Measurements from ENCODE around the gene AGAP1. TPM values are rescaled to one million over a fixed set of nuclear protein-coding genes. Genes with fewer than 3 reads are reported as not detected.

Gene AGAP1
- total and polyA plus RNA-seq, 4 donors = 2.0 to 8.5 (median 5.4) TPM

DNA sequence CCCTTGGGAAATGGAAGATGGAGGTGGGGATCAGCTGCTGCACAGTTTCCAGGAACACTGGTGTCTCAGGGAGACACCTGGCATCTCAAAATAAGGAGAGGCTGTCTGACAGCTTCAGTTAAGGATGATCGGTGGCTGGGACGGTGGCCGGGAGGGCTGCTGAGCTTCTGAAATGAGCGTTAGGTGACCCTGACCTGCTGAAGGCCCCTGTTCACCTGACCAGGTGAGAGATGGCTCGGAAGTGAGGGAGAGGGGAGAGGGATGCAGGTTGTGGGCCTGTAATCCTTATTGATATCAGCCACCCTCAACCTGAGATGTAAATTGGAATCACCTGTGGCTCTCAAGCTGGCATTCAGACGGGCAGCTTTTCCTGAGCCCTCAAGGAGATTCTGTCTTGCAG, 99.0 kb downstream of the AGAP1 start:
- Histone ChIP-seq H3K4me1 (ENCODE audit: control insufficient read depth in 4 of 4, insufficient read depth in 4 of 4, low read length in 3 of 4) (no peaks in the 10 kb centered on the region), H3K9ac (ENCODE audit: low read depth in 1 of 2, low read length in 2 of 2) (no peak overlapping the region), H3K27me3 (ENCODE audit: control insufficient read depth in 4 of 4, insufficient read depth in 4 of 4, low read length in 3 of 4) (no peaks in the 10 kb centered on the region), H3K27ac (ENCODE audit: low read depth in 1 of 2, low read length in 2 of 2) (no peak overlapping the region), H3K4me3 (ENCODE audit: low read depth in 1 of 3, low read length in 3 of 3) (no peak overlapping the region), H3K9me3 (ENCODE audit: control insufficient read depth in 4 of 4, low read length in 3 of 4) (no peaks in the 10 kb centered on the region), H3K36me3 (ENCODE audit: control insufficient read depth in 4 of 4, insufficient read depth in 3 of 4, low read depth in 1 of 4, low read length in 3 of 4) (no peaks in the 10 kb centered on the region)
- WGBS = 90% methylated on average over 6 of the region's 6 CpGs
- TF ChIP-seq RAD21 (IDR thresholded peaks at IDR 0.05) = no peak
- TF ChIP-seq EGR1 (IDR thresholded peaks at IDR 0.05; ENCODE audit: low read depth in 2 of 2) = no peak
- TF ChIP-seq GABPA (IDR thresholded peaks at IDR 0.05 in 1 of 2, conservative IDR thresholded peaks at IDR 0.05 in 1 of 2) = no peak
- TF ChIP-seq RXRA (IDR thresholded peaks at IDR 0.05) = no peak
- DNase-seq (ENCODE audit: low spot score) = no peak

DNA sequence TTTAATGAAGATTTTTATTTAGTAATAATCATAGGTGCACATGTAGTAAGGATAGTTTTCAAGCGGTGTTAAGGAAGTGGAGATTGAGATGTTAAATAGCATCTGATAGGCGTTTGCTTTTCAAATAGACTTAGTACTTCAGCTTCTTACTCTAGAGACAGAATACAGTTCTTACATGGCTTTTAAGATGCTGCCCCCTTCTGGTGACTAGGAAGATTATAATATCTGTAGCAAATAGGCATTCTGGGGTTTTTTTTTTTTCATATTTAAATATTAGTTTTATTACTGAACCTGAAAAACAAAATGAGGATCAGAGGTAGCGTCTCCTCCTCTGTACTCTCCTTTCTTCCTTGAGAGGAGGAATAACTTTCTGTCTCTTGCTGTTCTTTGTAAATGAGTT, 100.2 kb downstream of the AGAP1 start:
- 8% methylated on average over 3 of the region's 3 CpGs for WGBS
- no peak overlapping the region for H3K4me3 ChIP-seq (ENCODE audit: low read depth in 1 of 3, low read length in 3 of 3)
- H3K27me3 ChIP-seq (ENCODE audit: control insufficient read depth in 4 of 4, insufficient read depth in 4 of 4, low read length in 3 of 4) = no peaks in the 10 kb centered on the region
- H3K9ac ChIP-seq (ENCODE audit: low read depth in 1 of 2, low read length in 2 of 2) = no peak overlapping the region
- no peaks in the 10 kb centered on the region for H3K36me3 ChIP-seq (ENCODE audit: control insufficient read depth in 4 of 4, insufficient read depth in 3 of 4, low read depth in 1 of 4, low read length in 3 of 4)
- TF ChIP-seq EGR1 (IDR thresholded peaks at IDR 0.05; ENCODE audit: low read depth in 2 of 2) (no peak), FOXA2 (IDR thresholded peaks at IDR 0.05) (no peak), RAD21 (IDR thresholded peaks at IDR 0.05) (peak; percentile 90), HNF4A (conservative IDR thresholded peaks at IDR 0.05) (peak in 1 of 2 donors; percentile 15)
- TF ChIP-seq, protein P1, sequence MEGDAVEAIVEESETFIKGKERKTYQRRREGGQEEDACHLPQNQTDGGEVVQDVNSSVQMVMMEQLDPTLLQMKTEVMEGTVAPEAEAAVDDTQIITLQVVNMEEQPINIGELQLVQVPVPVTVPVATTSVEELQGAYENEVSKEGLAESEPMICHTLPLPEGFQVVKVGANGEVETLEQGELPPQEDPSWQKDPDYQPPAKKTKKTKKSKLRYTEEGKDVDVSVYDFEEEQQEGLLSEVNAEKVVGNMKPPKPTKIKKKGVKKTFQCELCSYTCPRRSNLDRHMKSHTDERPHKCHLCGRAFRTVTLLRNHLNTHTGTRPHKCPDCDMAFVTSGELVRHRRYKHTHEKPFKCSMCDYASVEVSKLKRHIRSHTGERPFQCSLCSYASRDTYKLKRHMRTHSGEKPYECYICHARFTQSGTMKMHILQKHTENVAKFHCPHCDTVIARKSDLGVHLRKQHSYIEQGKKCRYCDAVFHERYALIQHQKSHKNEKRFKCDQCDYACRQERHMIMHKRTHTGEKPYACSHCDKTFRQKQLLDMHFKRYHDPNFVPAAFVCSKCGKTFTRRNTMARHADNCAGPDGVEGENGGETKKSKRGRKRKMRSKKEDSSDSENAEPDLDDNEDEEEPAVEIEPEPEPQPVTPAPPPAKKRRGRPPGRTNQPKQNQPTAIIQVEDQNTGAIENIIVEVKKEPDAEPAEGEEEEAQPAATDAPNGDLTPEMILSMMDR (IDR thresholded peaks at IDR 0.05; ENCODE audit: low read depth, low read length, missing input control) = peak; percentile 65
- no peak for DNase-seq (ENCODE audit: low spot score)
- no peaks in the 10 kb centered on the region for H3K9me3 ChIP-seq (ENCODE audit: control insufficient read depth in 4 of 4, low read length in 3 of 4)
- no peak overlapping the region for H3K27ac ChIP-seq (ENCODE audit: low read depth in 1 of 2, low read length in 2 of 2)
- H3K4me1 ChIP-seq (ENCODE audit: control insufficient read depth in 4 of 4, insufficient read depth in 4 of 4, low read length in 3 of 4) = no peaks in the 10 kb centered on the region

GRCh38 chr2:235594964-235595363, 101.1 kb downstream of the AGAP1 start:
- Histone ChIP-seq H3K27ac (ENCODE audit: low read depth in 1 of 2, low read length in 2 of 2) (no peak overlapping the region), H3K9me3 (ENCODE audit: control insufficient read depth in 4 of 4, low read length in 3 of 4) (no peaks in the 10 kb centered on the region), H3K4me3 (ENCODE audit: low read depth in 1 of 3, low read length in 3 of 3) (no peak overlapping the region), H3K27me3 (ENCODE audit: control insufficient read depth in 4 of 4, insufficient read depth in 4 of 4, low read length in 3 of 4) (no peaks in the 10 kb centered on the region), H3K9ac (ENCODE audit: low read depth in 1 of 2, low read length in 2 of 2) (no peak overlapping the region), H3K36me3 (ENCODE audit: control insufficient read depth in 4 of 4, insufficient read depth in 3 of 4, low read depth in 1 of 4, low read length in 3 of 4) (no peaks in the 10 kb centered on the region), H3K4me1 (ENCODE audit: control insufficient read depth in 4 of 4, insufficient read depth in 4 of 4, low read length in 3 of 4) (no peaks in the 10 kb centered on the region)
- WGBS = 86% methylated on average over 8 of the region's 8 CpGs
- no peak for DNase-seq (ENCODE audit: low spot score)
- TF ChIP-seq FOXA1 (IDR thresholded peaks at IDR 0.05) (no peak), JUND (IDR thresholded peaks at IDR 0.05) (no peak), YY1 (IDR thresholded peaks at IDR 0.05) (no peak), GABPA (IDR thresholded peaks at IDR 0.05 in 1 of 2, conservative IDR thresholded peaks at IDR 0.05 in 1 of 2) (no peak), TAF1 (conservative IDR thresholded peaks at IDR 0.05) (no peak), EGR1 (IDR thresholded peaks at IDR 0.05; ENCODE audit: low read depth in 2 of 2) (no peak), RXRA (IDR thresholded peaks at IDR 0.05) (no peak), MAX (IDR thresholded peaks at IDR 0.05) (no peak), ZBTB33 (IDR thresholded peaks at IDR 0.05) (no peak), FOXA2 (IDR thresholded peaks at IDR 0.05) (no peak), ATF3 (IDR thresholded peaks at IDR 0.05) (no peak), HNF4A (conservative IDR thresholded peaks at IDR 0.05) (no peak), NR2F2 (IDR thresholded peaks at IDR 0.05) (no peak), REST (IDR thresholded peaks at IDR 0.05) (no peak), HNF4G (IDR thresholded peaks at IDR 0.05) (no peak), SP1 (IDR thresholded peaks at IDR 0.05) (no peak), RAD21 (IDR thresholded peaks at IDR 0.05) (no peak)
- TF ChIP-seq, protein P1 (IDR thresholded peaks at IDR 0.05; ENCODE audit: low read depth, low read length, missing input control) = no peak

Measured in liver (tissue), 9 donors.